NCI-H2227 treated with DMSO at 0.1 percent for 48 hours (cell line): ENCODE measurements around the gene ABHD11.
A peak's percentile ranks its signal among the peaks of the same experiment; 100 is the strongest.
"Not testable (repeated sequence)": the region's sequence is repeated elsewhere in the genome, so short reads cannot be mapped to it uniquely, and the experiment has no call there.

Source experiments
- DNase-seq: peaks from one replicate; lab custom pipeline; 2025; lab: John Stamatoyannopoulos, UW

ABHD11 gene

DNA sequence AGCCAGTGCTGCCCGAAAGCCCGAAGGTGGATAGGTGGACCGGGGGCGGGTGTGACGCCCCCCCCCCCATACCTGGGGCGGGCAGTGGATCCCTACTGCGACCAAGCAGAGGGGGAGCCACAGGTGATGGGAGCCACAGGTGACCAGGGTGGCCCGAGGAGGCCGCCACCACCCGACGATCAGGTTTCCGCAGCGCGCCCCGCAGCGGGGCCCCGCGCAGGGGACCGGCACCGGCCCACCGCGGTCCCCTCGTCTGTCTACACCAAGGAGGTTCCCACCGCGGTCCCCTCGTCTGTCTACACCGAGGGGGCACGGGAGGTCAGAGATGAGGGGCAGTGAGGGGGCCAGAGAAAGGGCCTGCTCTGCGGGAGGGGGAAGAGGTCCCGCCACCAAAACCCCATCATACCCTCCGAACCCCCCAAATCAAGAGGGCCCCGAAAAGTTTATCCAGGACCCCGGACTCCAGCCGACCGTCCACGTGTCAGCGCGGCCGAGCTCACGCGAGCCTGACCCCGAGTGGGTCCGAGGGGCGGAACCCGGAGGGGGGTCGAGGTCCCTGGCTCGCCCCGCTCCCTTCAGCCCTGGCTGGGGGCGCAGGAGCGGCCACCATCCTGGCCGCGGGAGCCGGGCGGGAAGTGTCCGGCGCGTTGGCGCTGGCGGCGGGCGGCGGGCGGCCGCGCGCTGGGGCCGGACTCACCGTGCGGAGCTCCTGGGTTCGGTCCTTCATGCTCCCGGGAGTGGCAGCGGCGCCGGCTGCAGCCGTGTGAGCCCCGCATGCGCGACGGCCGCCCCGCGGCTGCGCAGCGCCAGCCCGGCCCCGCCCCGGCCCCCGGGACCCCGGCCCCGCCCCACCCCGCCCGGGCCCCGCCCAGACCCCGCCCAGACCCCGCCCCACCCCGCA lies 19.4 kb downstream of the ABHD11 start, which contains the start of gene STX1A:
Gene STX1A, minus strand, starts transcription at position 765 of the 901 bp plus-strand sequence. Its CDS starts 38 bp downstream, at position 727.
- DNase-seq, result peak; percentile 44

DNA sequence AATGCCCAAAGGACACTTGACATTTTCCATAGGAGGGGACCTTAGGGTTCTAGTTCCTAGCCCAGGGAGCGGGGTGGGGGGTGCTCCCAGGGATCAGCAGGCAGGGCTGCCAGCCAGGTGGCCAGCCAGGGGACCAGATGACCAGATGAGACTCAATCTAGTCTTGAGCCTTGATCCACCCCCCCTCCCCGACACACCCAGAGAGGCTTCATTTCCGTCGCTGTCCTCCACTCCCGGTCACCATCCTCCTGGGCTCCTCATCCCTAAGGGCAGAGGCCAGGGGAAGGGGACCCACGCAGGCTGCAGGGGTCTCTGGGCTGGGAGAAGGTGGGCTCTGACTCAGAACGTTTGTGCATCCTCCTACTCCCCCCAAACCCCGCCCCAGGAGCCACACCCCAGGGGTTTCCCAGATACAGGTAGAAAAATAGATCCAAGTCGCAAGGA lies 20.1 kb downstream of the ABHD11 start:
- DNase-seq, result no peak

DNA sequence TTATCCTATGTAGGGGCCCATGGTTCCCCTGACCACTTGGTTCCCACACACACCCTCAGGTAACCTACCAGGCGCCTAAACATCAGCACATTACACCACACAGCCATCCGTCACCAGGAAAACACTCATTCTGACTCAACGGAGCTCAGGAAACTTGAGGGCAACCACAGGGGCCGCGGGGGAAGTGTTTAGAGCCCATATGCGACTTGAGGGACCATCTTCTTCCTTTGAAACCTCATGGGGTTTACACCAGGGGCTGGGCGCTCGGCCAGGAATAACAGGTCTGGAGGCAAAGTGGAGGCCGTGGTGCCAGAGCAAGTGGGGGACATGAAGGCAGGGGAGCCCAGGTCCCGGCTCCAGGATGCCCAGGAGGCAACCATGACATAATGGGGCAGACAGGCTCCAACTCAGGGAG lies 20.6 kb downstream of the ABHD11 start:
- no peak for DNase-seq

DNA sequence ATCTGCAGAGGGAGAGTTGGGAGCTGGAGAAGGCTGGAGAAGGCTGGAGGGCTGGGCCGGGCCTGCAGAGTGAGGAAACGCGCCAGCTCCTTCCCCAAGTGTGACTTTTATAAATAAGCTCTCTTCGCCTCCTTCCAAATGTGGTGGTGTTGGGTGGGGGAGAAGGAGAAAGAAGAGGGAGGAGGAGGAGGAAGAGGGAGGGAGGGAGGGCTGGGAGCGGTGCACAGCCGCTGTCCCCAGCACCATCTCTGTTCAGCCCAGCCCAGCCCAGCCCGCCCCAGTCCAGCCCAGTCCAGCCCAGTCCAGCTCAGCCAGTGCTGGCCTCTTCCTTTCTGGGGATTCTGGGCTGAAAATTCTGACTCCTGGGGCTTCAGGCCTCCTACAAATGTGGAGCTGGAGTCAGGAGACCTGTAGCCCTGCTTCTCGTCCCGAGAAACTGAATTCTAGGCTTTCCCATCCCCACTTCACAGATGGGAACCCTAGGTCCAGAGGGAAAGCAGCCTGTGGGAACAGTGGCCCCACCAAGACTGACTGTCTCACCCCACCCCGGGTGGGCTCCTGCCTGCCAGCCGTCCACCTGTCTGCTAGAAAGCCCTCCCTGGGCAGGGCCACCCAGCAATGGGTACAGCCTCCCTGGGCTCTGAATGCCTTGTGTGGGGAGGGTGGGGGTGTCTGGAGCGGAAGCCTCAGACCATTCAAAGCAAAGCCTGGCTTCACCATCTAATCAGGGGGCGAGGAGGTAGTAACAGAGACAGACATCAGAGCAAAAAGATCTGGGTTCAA lies 21.4 kb downstream of the ABHD11 start:
- DNase-seq, result no peak

DNA sequence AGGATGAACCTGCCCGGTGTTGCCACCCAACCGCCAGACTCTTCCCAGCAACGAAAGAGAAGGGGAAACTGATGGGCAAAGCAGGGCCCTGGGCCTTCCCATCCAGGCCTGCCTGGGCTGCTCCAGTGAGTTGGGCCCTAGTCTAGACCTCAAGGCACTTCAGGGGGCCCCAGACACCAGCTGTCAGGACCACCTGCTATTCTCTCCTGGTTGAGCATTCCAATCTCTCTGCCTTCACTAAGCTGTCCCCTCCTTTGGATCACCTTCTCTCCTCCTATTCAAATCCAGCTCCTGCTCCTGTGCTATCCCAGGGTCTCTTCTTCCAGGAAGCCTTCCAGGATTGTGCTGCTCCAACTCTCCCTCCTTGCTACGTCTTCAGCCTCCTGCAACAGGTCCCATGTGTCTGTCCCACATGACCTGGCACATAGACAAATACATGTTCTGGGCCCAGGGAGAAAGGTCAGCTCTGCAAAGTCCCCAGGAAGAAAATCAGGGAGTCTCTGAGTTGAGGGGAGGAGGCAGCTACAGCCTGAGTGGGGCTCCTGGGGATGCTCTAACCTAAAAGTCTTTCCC lies 22.2 kb downstream of the ABHD11 start:
- DNase-seq, result no peak

DNA sequence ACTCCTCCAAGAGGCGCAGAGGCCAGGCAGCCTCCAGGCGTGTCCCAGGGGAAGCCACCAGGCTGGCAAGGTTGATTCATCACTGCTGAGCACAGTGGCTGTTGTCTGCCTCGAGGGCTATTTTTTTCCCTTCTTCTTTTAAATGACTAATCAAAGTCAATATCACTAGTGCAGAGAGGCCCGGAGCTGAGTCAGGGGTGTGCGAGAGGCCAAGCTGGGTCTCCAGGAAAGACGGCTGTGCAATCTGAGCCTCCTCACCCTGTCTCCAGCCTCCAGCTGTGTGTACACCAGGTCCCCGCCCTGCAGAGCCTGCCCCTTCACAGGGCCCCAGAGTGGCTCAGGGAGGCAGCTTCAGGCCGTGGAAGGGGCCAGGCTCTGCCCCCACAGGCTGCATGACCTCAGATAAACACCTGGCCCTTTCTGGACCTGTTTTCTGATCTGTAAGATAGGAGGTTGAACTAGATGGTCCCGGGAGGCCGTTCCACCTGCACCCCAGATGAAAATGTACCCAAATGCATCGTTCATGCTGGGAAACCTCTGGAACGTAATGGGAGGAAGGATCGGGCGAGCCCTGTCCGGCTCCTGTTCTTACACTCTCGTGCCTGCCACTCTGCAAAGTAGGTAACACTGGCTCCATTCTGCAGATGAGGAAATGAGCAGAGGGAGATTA lies 22.8 kb downstream of the ABHD11 start:
- DNase-seq, result no peak

DNA sequence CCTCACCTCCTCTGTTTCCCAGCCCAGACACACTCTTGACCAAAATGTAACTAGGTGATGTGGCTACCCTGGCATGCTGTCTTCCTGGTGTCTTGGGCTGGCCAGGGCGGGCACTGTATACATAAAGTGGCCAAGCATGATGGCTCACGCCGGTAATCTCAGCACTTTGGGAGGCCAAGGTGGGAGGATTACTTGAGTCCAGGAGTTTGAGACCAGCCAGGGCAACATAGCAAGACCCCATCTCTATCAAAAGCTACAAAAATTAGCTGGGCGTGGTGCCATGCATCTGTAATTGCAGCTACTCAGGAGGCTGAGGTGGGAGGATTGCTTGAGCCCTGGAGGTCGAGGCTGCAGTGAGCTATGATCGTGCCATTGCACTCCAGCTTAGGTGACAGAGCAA lies 25.3 kb downstream of the ABHD11 start:
- not testable (repeated sequence) for DNase-seq

DNA sequence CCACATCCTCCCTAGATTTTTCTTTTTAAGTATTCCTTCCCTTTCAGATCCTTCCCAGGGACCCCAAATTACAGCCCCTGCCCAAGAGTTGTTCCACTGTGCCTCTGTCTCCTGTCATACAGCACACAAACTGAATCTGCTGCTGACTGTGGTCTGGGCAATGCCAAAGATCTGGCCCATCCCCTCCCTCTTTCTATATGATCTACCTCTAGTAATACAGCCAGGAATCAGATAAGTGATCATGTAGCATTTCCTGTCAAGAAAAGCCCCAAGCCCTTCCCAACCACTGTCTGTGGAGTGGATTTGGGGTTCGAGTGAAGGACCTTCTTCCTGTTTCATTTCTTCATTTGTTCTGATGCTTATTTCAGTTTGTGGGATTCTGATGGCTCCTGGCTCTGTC lies 25.8 kb downstream of the ABHD11 start:
- DNase-seq, result no peak

DNA sequence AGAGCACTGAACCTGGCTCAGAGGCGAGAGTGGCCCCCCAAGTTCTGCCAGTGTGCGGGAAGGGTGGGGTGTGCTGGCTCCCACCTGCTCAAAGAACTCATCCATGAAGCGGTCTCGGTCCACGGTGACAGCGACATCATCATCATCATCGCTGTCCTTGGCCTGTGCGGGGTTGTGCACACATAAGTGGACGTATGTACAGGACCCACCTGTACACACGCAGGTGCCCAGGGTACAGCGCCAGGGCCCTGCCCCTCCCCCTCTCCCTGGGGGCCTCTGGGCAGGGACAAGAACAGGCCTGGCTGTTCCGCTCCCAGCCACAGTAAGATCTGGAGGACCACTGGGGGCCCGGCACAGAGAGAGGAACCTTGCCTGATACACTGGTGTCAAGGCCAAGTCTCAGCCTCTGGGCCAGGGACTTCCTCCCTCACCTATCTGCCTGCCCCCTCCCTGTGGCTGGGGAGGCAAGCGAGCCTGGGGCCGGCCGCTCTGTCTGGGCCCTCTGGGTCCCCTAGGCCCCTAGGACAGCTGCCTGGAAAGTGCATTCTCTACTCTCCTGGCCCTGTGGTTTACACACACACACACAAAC lies 29.5 kb downstream of the ABHD11 start:
- no peak for DNase-seq

DNA sequence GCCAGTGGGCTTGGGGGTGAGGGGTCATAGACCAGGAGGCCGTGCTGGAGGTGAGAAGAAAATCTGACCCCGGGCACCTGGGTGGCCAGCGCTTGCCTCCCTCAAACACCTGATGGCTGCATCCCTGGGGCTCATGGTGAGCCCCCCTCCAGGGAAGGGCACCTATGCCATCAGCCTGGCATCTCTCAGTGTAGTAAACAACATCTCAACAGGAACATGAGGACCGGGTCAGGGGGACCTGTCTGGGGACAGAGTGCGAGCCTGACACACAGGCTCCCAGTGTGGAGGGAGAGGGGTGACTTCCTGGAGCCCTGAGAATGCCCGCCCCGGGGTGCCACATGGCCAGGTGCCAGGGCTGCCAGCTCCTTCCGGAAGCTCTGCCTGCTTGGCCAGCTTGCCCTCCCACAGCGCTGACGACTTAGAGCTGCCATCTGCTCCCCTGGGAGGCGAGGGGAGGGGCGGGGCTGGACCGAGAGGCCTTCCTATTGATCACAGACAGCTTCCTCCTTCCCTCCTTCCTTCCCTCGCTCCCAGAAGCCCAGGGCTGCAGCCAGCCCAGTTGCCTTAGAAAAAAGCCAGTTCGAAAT lies 31.5 kb downstream of the ABHD11 start:
- DNase-seq, result no peak

DNA sequence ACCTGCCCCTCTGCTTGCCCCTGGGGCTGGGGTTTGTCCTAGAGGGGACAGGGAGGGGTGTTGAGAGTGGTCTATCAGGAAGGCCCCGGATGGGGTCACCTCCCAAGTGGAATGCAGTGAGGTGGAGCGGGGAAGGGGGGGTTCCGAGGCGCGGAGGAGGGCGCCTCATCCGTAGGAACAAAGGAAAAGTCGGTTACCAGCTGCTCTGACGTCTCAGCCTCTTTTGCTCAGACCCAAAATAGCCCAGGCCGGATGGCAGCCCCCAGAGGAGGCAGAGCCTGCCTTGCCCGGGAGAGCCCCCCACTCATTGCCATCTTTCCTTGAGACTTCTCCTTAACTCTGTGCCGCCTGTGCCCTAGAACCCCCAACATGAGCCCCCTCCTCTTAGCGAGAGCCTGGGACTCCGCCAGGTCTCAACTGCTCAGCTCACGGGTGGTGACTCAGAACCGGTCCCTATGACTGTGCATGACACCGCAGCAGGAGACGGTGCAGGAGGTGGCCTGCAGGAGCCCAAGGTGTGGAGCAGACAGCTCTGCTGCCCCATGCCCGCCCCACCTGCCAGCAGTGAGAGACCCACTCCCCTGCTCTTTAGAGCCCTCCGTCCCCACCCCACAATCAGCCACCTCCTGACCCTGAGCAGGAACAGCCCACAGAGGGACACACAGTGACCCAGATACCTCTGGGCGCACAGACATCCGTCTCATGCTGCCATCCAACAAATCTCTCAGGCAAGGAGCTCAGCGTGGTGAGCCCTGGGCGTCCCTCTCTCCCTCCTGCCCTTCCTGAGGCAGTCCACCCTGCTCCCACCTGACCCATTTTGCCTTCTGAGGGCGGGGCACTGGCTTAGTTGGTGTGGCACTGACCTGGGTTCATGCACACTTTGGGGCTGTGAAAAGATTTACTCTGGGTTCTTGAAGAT lies 32.2 kb downstream of the ABHD11 start:
- no peak for DNase-seq

DNA sequence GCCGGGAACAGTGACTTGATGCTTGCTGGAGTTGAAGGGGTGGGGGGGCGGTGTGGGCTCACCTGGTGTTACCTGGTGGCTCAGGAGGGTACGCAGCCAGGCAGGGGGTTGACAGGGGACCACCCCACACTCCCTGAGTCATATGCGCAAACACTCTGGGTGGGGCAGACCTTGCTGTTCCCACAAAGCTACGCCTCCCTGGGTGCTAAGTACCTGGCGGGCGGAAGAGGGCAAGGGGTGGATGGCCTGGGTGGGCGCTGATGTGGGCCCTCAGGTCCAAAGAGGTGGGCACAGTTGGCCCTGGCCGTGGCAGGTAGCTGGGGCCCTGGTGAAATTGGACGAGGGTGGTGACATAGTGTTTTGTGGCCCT lies 33.1 kb downstream of the ABHD11 start:
- no peak for DNase-seq

DNA sequence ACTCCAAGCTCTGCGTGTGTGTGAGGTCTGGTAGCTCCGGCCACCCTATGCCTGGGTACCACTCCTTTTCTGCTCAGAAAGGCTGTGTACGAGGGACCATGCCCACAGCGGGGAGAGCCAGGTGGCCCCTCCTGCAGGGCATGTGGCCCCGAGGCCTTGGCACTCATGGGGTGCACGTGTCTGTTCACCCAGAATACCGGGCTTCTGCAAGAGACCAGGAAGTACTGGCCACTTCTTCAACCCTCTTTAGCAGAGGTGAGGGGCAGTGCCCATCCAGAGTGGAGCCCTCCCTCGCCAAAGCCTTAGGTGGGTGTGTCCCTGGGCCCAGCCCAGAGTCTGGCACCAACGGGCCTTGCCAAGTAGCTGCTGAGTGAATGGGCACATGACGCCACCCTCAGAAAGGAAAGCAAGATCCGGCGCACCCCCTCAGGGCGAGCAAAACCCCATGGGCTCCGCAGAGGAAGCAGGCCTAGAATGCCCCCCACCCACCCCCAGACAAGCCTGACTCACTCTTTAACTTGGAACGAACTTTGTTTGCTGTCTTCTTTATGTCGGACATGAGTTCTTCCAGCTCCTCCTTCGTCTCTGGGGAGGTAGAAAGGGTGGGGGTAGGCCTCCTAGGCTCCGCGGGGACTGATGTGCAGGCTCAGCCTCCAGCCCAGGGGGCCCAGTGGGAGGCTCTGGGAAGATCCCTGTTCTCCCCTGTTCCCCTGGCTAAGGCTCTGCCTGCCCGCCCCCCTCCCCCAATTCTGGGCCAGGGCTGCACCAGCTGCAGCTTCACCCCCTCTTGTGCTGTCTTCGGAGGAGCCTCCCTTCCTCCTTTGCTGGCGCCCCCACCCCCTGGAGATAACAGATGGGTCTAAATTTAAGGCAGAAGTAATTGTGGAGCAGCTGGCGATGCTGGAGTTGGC lies 33.7 kb downstream of the ABHD11 start:
- DNase-seq, result peak; percentile 13

DNA sequence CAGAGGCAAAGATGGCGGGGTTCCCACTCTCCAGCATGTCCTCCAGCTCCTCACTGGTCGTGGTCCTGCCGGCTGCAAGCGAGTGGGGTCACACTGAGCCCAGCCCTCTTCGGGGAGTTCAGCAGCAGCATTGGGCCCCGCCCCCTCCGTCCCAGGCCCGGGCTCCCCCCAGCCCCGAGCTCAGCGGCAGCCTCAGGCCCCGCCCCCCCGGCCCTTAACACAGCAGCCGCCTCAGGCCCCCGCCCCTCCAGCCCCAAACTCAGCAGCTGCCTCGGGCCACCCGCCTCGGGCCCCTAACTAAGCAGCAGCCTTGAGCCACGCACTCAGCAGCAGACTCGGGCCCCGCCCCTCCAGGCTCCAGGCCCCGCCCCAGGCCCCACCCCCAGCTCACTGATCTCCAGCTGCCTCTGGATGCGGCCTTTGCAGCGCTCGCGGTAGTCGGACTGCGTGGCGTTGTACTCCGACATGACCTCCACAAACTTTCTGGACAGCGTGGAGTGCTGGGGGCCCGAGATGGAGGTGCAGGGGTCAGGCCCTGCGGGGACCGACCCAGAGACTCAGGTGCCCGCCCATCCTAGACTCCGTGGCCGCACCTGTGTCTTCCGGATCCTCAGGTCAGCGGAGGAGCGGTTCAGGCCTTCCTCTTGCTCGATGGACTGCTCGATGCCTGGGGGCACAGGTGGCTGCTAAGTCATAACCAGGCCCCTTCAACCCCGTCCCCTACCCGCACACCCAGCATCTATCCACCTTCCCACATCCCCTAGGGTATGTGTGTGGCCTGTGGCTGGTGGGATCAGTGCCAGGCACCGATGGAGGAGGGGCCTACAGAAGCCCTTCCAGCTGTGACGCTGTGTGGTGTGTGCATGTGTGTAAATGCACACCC lies 34.6 kb downstream of the ABHD11 start:
- no peak for DNase-seq

DNA sequence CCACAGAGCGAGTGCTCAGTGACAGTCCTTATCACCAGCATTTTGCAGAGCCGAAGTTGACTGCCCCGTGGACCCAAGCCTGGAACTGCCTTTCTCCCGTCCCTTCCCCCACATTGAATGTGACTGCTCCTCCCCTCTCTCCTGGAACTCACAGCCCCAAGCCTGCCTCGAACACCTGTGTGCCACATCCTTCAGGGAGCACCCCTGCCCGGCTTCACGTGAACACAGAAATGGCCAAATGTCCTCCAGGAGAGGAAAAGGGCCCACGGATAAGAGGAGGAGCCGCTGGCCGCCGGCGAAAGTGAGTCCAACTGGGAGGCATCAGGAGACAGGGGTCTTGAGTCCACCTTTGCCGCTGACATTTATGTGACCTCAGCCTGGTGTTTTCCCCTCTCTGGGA lies 35.4 kb downstream of the ABHD11 start:
- DNase-seq, result no peak

DNA sequence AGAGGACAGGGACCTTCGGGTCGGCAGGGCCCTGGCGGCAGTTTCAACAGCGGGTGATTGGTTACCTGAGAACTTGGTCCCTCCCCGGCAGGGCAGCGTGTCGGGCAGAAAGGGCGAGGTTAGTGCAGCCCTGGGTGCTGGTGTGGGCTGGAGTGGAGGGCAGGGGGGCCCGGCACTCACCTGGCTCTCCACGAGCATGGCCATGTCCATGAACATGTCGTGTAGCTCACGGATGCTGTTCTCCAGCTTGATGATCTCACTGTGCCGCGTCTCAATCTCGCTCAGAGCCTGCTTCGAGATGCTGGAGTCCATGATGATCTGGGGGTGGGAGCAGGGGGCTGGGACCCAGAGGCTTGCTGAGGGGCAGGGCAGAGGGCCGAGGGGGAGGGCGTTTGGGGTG lies 35.9 kb downstream of the ABHD11 start:
- DNase-seq, result no peak

DNA sequence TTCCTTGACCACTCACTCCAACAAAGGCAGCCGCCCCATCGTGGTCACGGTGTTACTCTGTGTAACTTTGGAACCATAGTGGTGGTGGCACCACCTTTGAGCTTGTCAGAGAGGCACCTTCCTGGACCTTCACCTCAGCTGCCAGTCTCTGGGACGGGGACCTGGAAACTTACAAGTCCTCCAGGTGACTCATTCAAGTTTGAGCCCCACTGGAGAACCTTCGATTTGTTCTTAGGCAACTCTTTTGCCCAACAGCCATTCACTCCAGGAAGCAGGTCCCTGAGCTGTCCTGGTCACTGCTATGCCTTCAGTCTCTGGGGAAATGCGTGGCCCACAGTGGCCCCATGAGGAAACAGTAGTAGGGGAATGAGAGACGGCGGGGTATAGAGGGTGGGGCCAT lies 36.4 kb downstream of the ABHD11 start:
- no peak for DNase-seq

DNA sequence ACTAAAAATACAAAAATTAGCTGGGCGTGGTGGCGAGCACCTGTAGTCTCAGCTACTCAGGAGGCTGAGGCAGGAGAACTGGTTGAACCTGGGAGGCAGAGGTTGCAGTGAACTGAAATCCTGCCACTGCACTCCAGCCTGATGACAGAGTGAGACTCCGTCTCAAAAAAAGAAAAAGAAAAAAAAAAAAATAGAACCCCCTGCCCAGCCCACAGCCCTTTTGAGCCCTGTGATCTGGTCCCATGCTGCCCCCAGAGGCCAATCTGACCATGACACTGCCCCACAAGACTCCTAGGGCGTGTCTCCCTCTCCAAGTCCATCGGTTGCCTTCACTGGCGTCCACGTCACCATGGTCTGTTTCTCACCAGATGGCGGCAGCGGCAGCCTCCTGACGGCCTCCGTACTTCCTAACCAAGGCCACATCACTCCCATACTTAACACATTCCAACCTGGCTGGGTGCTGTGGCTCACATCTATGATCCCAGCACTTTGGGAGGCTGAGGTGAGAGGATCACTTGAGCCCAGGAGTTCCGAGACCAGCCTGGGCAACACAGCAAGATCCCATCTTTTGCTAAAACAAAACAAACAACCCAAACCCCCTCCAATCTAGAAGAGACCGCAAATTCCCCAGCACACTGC lies 37.1 kb downstream of the ABHD11 start:
- DNase-seq, result no peak
